CD4-positive, alpha-beta memory T cell (primary cell): Measurements from ENCODE around the gene LPO. TPM values are rescaled to one million over a fixed set of nuclear protein-coding genes. Genes with fewer than 3 reads are reported as not detected.

Experiments
- CTCF ChIA-PET: fragments of 350-600 bp; sonication (Branson Sonifier 250); formaldehyde crosslinking; loops from one replicate; lab custom pipeline; 2021; ENCODE audit warnings: inconsistent platforms; ENCODE audit not compliant: partially characterized antibody; lab: Charles Lee
- POLR2A ChIA-PET: fragments of 350-600 bp; sonication (Branson Sonifier 250); formaldehyde crosslinking; loops from one replicate; lab custom pipeline; 2021; ENCODE audit not compliant: partially characterized antibody; lab: Charles Lee
- DNase-seq, 5 donors: peaks; one replicate each; pipeline versions ENCODE4 v3.0.0 to v3.0.0-alpha.2; 2020 to 2022; ENCODE audit warnings: mixed read lengths in 1 of 5
- H3K27ac ChIP-seq: one replicate; pipeline ENCODE4 v1.7.0; 2013; ENCODE audit warnings: low read depth, low read length
- H3K27me3 ChIP-seq: 2 replicates; pipeline ENCODE4 v1.7.0; 2013; ENCODE audit warnings: mild to moderate bottlenecking, low read length, moderate library complexity; ENCODE audit not compliant: insufficient read depth
- H3K36me3 ChIP-seq: 2 replicates; pipeline ENCODE4 v1.7.0; 2013; ENCODE audit warnings: mild to moderate bottlenecking, low read length, moderate library complexity; ENCODE audit not compliant: insufficient read depth
- H3K4me1 ChIP-seq: 2 replicates; pipeline ENCODE4 v1.7.0; 2013; ENCODE audit warnings: mild to moderate bottlenecking, low read length, moderate library complexity; ENCODE audit not compliant: insufficient read depth
- H3K4me3 ChIP-seq, 2 donors: one replicate each; pipeline ENCODE4 v1.7.0; 2013; ENCODE audit warnings: low read length in 2 of 2, mild to moderate bottlenecking in 1 of 2
- H3K9me3 ChIP-seq, 2 donors: one replicate each; pipeline ENCODE4 v1.7.0; 2013; ENCODE audit warnings: low read length in 2 of 2, control low read depth in 1 of 2; ENCODE audit not compliant: control insufficient read depth in 1 of 2
- H3K27ac Mint-ChIP-seq, 7 donors: one replicate each; pipeline ENCODE4 v1.8.0; 2020 to 2021; ENCODE audit warnings: mixed read lengths in 7 of 7, mild to moderate bottlenecking in 6 of 7, inconsistent platforms in 3 of 7, moderate library complexity in 3 of 7
- H3K27me3 Mint-ChIP-seq, 2 donors: one replicate each; pipeline ENCODE4 v1.8.0; 2020 to 2021; ENCODE audit warnings: mixed read lengths in 2 of 2
- H3K36me3 Mint-ChIP-seq, 2 donors: one replicate each; pipeline ENCODE4 v1.8.0; 2020 to 2021; ENCODE audit warnings: mixed read lengths in 2 of 2, inconsistent platforms in 1 of 2, mild to moderate bottlenecking in 1 of 2
- H3K4me1 Mint-ChIP-seq, 4 donors: one replicate each; pipeline ENCODE4 v1.8.0; 2020 to 2021; ENCODE audit warnings: mixed read lengths in 4 of 4, mild to moderate bottlenecking in 1 of 4
- H3K4me3 Mint-ChIP-seq, 8 donors: one replicate each; pipeline ENCODE4 v1.8.0; 2020 to 2021; ENCODE audit warnings: mixed read lengths in 8 of 8, mild to moderate bottlenecking in 7 of 8, moderate library complexity in 6 of 8, inconsistent platforms in 3 of 8
- H3K9me3 Mint-ChIP-seq, 8 donors: one replicate each; pipeline ENCODE4 v1.8.0; 2020 to 2021; ENCODE audit warnings: mixed read lengths in 8 of 8, mild to moderate bottlenecking in 5 of 8, inconsistent platforms in 3 of 8, moderate library complexity in 1 of 8
- intact Hi-C: fragments of 100-400 bp; cut with micrococcal nuclease; formaldehyde crosslinking; loops from one replicate; pipeline ENCODE4 v1.15.1; 2023
- polyA plus RNA-seq, 2 donors: library from polyadenylated mRNA; unstranded; fragments of 300-500 nt; fragmentation: Illumina TruSeq; gene quantifications; one replicate each; pipeline ENCODE4 v1.2.3, GENCODE V29; 2021
- total RNA-seq, 2 experiments: library from RNA; stranded (reverse); gene quantifications; one replicate each; pipeline ENCODE4 v1.2.3, GENCODE V29; 2021

LPO gene
- total and polyA plus RNA-seq, 4 experiments from 2014 or later, result not detected

GRCh38 chr17:58277802-58278595, 39.6 kb downstream of the LPO start:
- Histone ChIP-seq H3K4me1 (no peaks in the 10 kb centered on the region), H3K4me3 (no peak overlapping the region), H3K27me3 (no peaks in the 10 kb centered on the region), H3K9me3 (no peaks in the 10 kb centered on the region), H3K27ac (no peak overlapping the region), H3K36me3 (no peaks in the 10 kb centered on the region)
- ChIA-PET CTCF (interaction anchor here (1.0 kb wide), 1 partner anchor 10 kb away, joined by 3 read pairs; no protein-coding TSS in a partner anchor), POLR2A (no interaction called here)
- no peak for DNase-seq
- Mint-ChIP-seq H3K27ac (no peak overlapping the region), H3K4me1 (peaks cover 0 to 4% (median 3%) of the 10 kb centered on the region in 4 donors), H3K27me3 (peaks cover 5 to 15% of the 10 kb centered on the region in 2 donors), H3K36me3 (no peaks in the 10 kb centered on the region), H3K4me3 (no peak overlapping the region), H3K9me3 (no peaks in the 10 kb centered on the region)
- intact Hi-C loops, result loop anchor here (1.0 kb wide), 1 partner anchor 139 kb away; the partner anchor contains the start of gene RNF43

DNA sequence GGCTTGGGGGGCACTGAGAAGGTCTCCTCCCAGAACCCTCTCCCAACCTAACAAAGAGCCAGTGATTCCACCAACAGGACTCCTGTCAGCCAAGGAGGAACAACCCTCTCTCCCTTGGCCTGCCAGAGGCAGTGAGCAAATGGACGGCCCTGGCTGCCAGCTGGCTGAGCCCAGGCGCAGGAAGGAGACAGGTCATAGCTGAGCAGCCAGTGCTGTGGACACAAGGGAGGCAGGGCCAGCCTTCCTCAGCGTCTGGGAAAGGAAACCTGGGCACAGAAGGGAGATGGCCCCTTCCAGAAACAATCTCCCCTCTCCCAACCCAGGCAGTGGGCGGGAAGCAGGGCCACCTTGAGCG, 40.3 kb downstream of the LPO start:
- H3K4me3 Mint-ChIP-seq, result no peak overlapping the region

GRCh38 chr17:58279016-58279711, 40.8 kb downstream of the LPO start:
- no peaks in the 10 kb centered on the region for H3K36me3 Mint-ChIP-seq
- H3K4me1 Mint-ChIP-seq, result peaks cover 0 to 4% (median 2%) of the 10 kb centered on the region in 4 donors
- no peaks in the 10 kb centered on the region for H3K9me3 ChIP-seq
- DNase-seq, result no peak
- H3K4me1 ChIP-seq, result no peaks in the 10 kb centered on the region
- H3K27ac ChIP-seq, result no peak overlapping the region
- ChIA-PET CTCF (no interaction called here), POLR2A (no interaction called here)
- H3K36me3 ChIP-seq, result no peaks in the 10 kb centered on the region
- intact Hi-C loops, result no loop called here
- H3K4me3 Mint-ChIP-seq, result no peak overlapping the region
- no peak overlapping the region for H3K4me3 ChIP-seq
- H3K27me3 ChIP-seq, result no peaks in the 10 kb centered on the region
- no peaks in the 10 kb centered on the region for H3K9me3 Mint-ChIP-seq
- H3K27ac Mint-ChIP-seq, result no peak overlapping the region
- peaks cover 2 to 21% of the 10 kb centered on the region in 2 donors for H3K27me3 Mint-ChIP-seq

More for the DNA sequence above, 40.3 kb downstream of the LPO start:
- Histone ChIP-seq H3K9me3 (no peaks in the 10 kb centered on the region), H3K27me3 (no peaks in the 10 kb centered on the region), H3K27ac (no peak overlapping the region), H3K4me3 (no peak overlapping the region), H3K4me1 (no peaks in the 10 kb centered on the region), H3K36me3 (no peaks in the 10 kb centered on the region)
- POLR2A ChIA-PET, result no interaction called here
- CTCF ChIA-PET, result no interaction called here
- intact Hi-C loops, result no loop called here
- Mint-ChIP-seq H3K27me3 (peaks cover 2 to 20% of the 10 kb centered on the region in 2 donors), H3K9me3 (no peaks in the 10 kb centered on the region), H3K36me3 (no peaks in the 10 kb centered on the region), H3K27ac (no peak overlapping the region), H3K4me1 (peaks cover 0 to 4% (median 3%) of the 10 kb centered on the region in 4 donors)
- DNase-seq, result no peak

- Mint-ChIP-seq H3K9me3 (no peaks in the 10 kb centered on the region), H3K4me1 (peaks cover 0 to 4% (median 2%) of the 10 kb centered on the region in 4 donors), H3K36me3 (no peaks in the 10 kb centered on the region), H3K4me3 (no peak overlapping the region), H3K27me3 (peaks cover 2 to 22% of the 10 kb centered on the region in 2 donors), H3K27ac (no peak overlapping the region)
- intact Hi-C loops, result no loop called here
- no peaks in the 10 kb centered on the region for H3K4me1 ChIP-seq
- H3K36me3 ChIP-seq, result no peaks in the 10 kb centered on the region
- CTCF ChIA-PET, result interaction anchor here (1.4 kb wide), 1 partner anchor 24 kb away, joined by 3 read pairs; no protein-coding TSS in a partner anchor
- no peak overlapping the region for H3K27ac ChIP-seq
- no peak for DNase-seq
- POLR2A ChIA-PET, result no interaction called here
- no peaks in the 10 kb centered on the region for H3K9me3 ChIP-seq
- H3K27me3 ChIP-seq, result no peaks in the 10 kb centered on the region
- H3K4me3 ChIP-seq, result no peak overlapping the region
These were observed 41.5 kb downstream of the LPO start for GRCh38 chr17:58279736-58280479.

DNA sequence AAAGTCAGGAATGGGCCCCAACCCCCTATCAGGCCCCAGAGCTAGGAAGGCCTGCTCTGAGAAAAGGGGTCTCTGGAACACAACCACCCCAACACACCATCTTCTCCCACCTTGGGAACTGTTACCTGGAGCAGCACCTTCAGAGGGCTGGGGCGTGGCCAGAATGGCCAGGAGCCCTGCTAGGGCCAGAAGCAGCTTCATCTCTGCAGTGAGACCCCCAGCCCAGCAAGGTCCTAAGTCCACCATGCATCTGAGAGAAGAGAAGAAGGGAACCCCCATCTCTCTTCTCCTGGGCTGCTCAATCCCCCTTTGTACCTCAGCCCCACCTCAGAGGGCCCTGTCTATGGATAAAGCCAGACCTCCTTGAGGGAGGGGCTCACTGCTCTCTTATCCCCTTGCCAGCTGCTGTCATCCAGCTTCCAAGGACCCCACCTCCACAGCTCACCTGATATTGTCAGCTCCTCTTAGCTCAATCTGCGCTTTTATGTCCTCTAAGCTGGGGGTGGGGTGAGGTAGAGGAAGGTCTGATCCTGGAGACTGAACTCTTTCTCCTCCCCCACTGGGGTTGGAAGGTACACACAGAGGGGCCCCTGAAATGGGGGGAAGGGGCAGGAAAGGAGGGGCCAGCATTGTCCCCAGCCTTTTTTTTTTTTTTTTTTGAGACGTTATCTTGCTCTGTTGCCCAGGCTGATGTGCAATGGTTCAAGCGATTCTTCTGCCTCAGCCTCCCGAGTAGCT, 42.3 kb downstream of the LPO start, which contains the start of gene MPO:
TSS of gene MPO (minus strand) at position 456 of the 738 bp plus-strand sequence. CDS start at position 279, 177 bp downstream.
- H3K4me1 ChIP-seq, result no peaks in the 10 kb centered on the region
- ChIA-PET CTCF (interaction anchor here (1.4 kb wide), 1 partner anchor 24 kb away, joined by 3 read pairs; no protein-coding TSS in a partner anchor), POLR2A (no interaction called here)
- Mint-ChIP-seq H3K27ac (no peak within 1 kb of the TSS), H3K9me3 (no peaks in the 10 kb centered on the region), H3K36me3 (no peaks in the 10 kb centered on the region), H3K27me3 (peaks cover 4 to 24% of the 10 kb centered on the region in 2 donors), H3K4me1 (peaks cover 0 to 4% (median 2%) of the 10 kb centered on the region in 4 donors), H3K4me3 (no peak within 1 kb of the TSS)
- H3K36me3 ChIP-seq, result no peaks in the 10 kb centered on the region
- H3K27me3 ChIP-seq, result no peaks in the 10 kb centered on the region
- no peak within 1 kb of the TSS for H3K27ac ChIP-seq
- DNase-seq, result no peak
- no peak within 1 kb of the TSS for H3K4me3 ChIP-seq
- no peaks in the 10 kb centered on the region for H3K9me3 ChIP-seq
- intact Hi-C loops, result no loop called here

- Histone ChIP-seq H3K4me1 (no peaks in the 10 kb centered on the region), H3K27me3 (no peaks in the 10 kb centered on the region), H3K27ac (no peak overlapping the region), H3K9me3 (no peaks in the 10 kb centered on the region), H3K36me3 (no peaks in the 10 kb centered on the region), H3K4me3 (no peak overlapping the region)
- no peak overlapping the region for H3K27ac Mint-ChIP-seq
- DNase-seq, result no peak
- no peaks in the 10 kb centered on the region for H3K36me3 Mint-ChIP-seq
- peaks cover 0 to 4% (median 2%) of the 10 kb centered on the region in 4 donors for H3K4me1 Mint-ChIP-seq
- ChIA-PET CTCF (no interaction called here), POLR2A (no interaction called here)
- peaks cover 4 to 24% of the 10 kb centered on the region in 2 donors for H3K27me3 Mint-ChIP-seq
- H3K4me3 Mint-ChIP-seq, result no peak overlapping the region
- H3K9me3 Mint-ChIP-seq, result no peaks in the 10 kb centered on the region
- intact Hi-C loops, result no loop called here
These were observed 43.2 kb downstream of the LPO start for GRCh38 chr17:58281511-58282011.
